NCI-H1417 (cell line): ENCODE results near the gene PAK1.
"Not testable (repeated sequence)": the region's sequence is repeated elsewhere in the genome, so short reads cannot be mapped to it uniquely, and the experiment has no call there.

Source experiments
- DNase-seq, 3 experiments: peaks; one replicate each; lab custom pipeline; 2025; lab: John Stamatoyannopoulos, UW

Gene PAK1

DNA sequence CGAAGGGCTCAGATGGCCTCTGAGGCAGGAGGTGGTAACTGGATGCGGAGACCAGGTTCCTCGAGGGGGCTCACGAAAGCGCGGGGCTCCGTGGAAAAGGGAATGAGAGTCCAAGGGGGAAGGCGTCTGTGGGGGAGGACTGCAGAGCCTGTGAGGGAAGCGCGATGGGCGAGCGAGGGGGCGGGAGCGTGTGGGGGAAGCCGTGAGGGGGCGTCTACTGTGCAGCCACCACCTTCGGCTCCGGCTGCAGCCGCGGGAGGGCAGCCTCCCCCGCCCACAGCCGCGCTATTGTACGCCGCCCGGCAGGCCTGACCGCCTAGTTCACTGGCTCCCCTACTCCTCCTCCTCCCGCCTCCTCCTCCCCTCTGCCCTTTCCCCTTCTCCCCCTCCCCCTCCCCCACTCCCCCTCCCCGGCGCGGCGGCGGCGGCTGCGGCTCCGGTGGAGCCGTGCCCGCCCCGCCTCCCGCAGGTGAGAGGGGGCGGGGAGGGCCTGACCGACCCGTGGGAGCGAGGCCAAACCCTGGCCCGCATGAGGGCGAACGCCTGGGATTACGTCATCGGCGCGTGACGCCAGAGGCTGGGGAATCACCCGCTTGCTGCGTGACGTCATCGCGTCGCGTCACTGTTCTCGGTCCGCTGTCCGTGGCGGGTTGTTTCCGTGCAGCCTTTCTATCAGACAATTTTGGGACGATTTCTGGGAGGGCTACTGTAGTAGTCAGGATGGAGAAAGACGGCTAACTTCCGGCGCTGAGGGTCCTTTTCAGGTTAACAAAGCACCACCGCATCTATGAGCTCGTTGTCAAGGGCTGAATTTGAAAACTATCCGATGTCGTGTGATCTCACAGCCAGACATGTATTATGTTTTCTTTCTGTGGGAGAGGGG lies at the start of gene PAK1:
Gene PAK1, minus strand, starts transcription at position 294 of the 883 bp plus-strand sequence. CDS start 81,574 bp downstream, outside the sequence.
- peak; percentile 90 to 96 (median 96) for DNase-seq

DNA sequence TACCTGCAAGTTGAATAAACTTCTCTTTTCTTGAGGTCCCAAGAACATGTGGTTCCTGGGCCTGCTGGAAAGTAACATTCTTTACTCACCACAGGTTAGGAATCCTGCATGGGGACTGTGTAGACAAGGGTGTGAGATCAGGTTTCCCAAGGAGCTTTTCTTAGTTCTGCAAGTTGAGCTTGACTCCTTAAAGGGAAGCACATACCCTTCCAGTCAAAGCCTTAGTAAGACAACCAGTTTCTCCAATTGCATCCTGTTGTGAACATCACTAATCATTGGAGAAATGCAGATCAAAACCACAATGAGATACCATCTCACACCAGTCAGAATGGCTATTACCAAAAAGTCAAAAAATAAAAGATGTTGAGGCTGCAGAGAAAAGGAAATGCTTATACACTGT lies 48.3 kb upstream of the PAK1 start:
- DNase-seq, result no peak

DNA sequence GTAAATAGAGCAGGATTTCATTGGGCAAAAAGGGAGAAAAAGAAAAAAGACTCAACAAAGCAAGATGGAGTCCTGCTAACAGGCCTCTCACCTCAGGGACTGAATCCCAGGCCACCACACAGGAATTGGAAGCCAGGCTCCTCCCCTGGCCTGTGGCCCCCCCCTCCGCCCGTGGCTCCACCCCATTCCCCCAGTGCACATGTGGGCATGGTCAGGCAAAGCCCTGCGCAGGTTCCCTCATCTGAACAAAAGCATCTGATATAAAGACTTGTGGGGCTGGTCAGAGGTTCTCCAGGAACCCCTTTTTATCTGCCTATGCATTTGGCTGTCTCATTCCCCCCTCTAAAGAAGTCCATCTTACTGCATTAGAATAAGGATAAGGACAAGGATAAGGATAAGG lies 46.0 kb upstream of the PAK1 start:
- no peak for DNase-seq

DNA sequence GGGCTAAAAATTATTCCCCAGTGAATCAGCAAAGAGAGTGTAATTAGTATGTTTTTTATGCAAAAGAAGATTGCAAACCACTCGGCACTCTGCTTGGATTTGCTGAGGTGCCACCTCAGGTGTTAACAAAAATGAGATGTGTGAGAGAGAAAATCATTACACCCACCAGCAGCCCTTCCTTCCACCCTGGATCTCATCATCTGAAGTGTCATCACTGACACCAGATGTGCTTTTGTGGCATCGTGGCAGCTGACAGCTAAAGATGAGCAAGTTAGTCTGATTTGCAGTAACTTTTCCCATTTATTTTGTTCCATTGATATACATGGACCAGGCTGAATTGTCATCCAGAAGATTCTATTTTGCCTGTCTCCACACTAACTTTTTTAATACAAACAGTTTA lies 44.6 kb upstream of the PAK1 start:
- DNase-seq, result no peak

DNA sequence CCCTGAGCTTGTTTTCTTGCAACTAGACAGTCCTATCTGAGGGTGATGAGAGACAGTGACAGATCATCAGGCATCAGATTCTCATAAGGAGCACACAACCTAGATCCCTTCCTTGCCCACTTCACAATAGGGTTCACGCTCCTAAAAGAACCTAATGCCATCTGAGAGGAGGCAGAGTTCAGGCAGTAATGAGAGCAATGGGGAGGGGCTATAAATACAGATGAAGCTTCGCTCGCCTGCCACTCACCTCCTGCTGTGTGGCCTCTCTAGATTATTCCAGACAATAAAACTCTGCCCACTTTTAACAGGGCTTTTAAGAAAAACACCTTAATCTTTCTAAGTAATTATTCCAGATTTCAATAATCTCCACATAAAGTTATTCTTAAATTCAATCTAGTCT lies 43.9 kb upstream of the PAK1 start:
- no peak for DNase-seq

DNA sequence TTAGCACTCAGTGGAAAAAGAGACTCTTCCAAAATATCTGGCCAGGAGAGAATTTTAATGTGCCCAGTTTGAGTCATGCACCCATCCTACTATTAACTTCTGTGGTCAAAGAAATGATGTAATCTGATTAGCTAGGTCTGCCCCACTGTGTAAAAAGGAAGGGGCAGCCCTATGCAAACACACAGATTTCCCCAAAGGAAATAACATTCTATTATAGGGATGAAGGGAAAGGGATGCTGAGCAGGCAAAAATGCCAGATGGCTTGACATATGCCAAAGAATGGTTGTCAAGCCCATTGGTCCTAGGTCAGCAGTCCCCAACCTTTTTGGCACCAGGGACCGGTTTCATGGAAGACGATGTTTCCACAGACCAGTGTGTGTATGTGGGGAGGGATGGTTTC lies 43.3 kb upstream of the PAK1 start:
- no peak for DNase-seq

DNA sequence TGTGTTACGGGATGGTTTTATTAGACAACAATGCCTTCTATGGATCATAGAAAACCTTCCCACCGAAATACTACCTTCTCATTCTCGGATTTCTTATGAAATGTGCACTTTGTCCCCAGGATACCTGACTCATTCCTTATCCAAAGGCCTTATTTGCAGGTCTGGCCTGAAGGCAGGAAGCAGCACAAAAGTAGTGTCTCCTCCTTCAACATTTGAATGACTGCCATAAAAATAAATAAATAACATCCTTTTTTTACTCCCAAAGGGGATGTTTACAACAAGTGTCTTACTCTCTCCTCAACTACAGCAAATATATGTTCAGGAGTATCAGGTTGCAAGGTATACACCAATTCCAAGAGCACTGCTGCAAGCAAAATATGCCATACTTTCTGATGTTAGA lies 41.6 kb upstream of the PAK1 start:
- peak in 1 of 3 experiments; percentile 21 for DNase-seq

DNA sequence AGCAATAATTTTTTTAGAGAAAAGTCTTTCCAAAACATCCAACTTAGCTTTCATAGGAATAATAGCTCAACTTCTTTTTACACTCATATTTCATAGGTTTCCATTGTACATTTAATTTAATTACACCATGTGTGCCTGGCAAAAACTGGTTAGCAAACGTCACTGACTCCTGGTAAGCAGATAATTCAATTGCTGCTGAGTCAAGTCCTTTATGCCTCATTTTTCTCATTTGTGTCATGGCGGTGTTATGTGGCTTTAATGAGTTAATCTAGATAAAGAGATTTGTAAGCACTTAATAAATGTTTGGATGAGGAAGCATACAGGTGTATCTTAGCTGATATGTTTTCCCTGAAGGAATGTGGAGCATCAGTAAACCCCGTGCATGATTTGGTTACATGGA lies 41.2 kb upstream of the PAK1 start:
- no peak for DNase-seq

DNA sequence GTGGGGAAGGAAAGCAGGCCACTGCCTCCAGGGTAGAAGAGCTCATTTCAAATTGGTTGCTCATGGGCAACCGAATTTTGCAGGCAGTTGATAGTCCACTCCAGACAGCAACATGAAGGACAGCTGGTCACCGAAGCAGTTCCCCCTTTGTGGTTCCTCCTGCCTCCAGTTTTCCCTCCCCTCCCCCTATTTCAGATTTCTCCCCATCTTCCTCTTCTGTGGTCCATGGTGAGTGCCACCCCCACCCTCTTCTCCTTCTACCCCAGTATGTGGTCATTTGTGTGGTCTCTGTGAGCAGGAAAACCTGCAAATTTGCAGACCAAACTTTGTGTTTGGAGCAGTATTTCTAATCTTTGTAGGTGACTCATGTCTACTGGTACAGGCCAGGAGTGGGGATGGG lies 38.2 kb upstream of the PAK1 start:
- no peak for DNase-seq

DNA sequence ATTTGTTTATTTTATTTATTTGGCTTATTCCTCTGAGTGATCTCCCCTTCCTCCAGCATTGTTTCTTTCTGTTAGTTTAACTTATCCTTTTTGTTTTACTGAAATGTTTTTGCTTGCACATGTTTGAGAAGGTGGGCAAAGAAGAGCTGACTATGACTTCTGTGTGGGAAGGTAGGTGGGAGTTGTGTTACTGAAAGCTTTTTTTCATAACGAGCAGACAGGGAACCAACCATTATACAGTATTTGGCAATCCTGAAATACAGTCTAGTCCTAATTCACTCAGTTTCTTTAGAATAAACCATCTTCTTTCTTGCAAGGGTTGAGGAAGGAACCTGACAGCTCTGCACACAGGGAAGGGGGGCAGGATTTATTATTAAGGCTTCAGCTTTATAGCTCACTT lies 37.0 kb upstream of the PAK1 start:
- DNase-seq, result no peak

DNA sequence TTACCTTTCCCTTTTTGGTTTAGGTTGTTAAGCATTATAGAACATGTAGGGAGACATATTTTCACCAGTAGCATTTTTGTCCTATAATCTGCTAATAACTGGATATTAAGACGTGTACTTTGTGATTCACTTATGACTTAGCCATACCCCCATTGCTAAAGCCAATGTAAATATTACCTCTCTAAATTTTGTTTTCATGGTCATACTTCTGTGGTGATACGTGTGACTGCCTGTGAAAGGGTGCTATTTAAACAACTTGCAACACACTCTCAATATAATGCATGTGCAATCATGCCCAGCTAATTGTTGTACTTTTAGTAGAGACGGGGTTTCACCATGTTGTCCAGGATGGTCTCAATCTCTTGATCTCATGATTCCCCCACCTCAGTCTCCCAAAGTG lies 36.2 kb upstream of the PAK1 start:
- peak in 1 of 3 experiments; percentile 9 for DNase-seq

DNA sequence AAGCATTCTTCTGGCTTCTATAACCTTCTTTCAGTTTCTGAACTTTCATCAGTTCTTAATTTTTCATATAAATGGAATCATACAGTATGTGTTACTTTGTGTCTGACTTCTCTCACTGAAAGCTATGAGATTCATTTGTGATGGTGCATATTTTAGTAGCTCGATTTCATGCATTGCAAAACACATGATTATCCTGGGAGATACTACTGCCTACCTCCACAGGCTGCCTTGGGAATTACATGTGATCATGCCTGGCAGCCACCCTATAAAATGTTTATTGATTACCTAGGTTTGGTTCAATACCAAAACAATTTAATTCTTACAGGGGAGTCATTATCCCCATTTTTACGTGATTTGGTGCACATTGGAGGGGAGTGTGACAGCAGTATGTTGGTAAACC lies 34.1 kb upstream of the PAK1 start:
- no peak for DNase-seq

DNA sequence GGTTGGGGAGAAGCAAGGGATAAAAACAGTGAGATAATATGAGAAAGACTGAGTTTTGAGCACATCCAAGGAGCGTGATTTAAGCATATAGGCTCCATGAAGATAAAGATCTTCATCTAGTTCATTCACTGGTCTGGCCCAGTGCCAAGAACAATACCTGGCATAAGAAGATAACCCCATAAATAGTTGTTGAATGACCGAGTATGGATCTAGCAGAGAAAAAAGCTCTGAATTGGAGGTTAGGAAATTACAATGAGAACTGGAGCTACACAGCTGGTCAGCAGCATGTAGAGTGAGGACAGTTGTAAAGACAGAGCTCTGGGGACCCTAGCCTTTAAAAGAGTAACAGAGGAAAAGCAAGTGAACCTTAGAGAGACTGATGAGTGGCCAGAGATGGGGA lies 33.0 kb upstream of the PAK1 start:
- DNase-seq, result peak in 2 of 3 experiments; percentile 19 to 50

DNA sequence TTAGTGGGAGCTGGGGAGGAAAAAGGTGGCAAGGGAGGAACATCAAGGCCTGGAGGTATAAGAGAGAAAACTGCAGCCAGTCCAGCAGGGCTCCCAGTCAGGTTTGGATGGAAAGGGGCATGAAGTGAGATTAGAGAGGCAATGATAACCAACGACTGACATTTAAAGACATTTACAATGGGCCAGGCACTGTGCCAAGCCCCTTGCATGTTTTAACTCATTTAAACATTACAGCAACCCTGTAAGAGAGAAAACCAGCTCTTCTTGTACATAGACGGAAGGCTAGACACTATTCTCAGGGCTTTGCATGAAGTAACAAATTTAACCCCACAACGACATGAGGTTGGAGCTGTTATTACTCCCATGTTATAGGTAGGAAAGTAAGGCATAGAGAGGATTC lies 32.1 kb upstream of the PAK1 start:
- no peak for DNase-seq

DNA sequence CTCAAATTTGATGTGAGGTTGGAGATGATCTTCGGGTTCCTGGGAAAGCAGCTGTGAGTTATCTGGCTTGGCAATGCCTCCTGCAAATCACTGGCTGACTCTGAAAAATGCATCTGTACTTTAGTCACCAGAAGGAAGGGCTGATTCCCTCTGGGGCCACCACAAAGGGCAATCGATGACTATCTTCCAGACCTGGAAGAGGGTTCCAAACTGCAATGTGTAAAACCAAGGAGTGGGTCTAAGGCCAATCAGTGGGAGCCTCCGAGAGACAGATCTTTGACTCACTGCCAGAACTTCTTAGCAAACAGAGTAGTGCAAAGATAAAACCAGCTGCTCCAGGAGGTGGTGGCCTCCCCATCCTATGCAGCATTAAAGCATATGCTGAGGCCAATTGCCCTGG lies 29.1 kb upstream of the PAK1 start:
- no peak for DNase-seq

DNA sequence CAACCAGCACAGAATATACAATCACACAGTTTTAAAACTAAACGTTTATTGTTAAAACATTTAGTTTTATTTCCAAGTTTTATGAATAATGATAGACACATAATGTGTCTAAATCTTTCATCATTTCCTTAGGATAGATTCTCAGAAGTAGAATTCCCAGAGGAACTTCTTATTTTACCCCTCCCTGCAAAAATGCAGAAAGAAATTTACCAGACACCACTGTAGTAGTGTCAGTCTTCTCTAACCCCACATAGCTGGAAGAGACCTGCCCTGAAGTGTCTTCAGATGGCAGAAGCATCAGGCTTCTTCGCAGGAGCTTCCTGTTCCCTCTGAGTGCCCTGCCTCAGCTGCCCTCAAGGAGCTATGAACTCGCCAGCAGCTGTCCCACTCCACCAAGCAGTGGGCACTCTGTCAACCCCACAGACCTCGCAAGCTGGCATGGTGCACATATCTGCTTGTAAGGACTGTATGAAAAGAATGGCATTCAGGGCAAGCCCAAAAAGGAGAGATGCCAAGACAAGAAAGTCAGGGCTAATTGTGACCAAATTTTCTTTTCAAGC lies 28.5 kb upstream of the PAK1 start:
- no peak for DNase-seq

DNA sequence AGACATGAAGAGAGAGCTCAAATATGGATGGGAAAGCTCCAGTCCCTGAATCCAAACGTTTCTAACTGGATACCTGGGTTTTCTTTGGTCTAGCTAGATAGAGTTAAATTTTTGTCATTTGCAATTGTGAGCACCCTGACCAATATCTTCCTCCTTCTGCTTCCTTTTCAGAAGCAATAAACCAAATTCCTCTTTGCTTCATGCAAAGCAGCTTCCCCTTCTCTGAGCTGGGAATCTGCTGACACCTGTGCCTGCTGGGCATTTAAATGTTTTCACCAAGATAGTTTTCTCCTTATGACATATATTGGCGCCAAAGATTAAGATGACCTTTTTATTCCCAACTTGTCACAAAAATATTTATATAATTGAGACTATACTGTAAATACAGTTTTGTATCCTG lies 27.9 kb upstream of the PAK1 start:
- no peak for DNase-seq

DNA sequence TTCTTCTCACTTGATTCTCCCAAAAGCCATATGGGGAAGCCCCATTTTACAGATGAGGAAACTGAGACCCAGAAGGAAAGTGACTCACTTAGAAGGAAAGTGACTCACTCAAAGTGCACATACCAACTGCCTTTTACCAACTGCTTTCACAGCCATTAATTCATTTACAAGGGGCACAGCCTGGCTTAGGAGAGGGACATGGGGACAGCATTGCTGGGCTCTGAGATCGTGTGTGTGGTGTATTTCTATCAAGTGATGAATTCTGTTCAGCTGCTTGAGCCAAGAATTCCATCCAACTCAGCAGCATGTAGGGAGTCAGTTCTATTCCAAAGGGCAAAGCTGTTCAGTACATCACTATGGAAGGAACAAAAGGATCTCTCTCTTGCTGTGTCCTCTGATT lies 23.5 kb upstream of the PAK1 start:
- DNase-seq, result no peak

DNA sequence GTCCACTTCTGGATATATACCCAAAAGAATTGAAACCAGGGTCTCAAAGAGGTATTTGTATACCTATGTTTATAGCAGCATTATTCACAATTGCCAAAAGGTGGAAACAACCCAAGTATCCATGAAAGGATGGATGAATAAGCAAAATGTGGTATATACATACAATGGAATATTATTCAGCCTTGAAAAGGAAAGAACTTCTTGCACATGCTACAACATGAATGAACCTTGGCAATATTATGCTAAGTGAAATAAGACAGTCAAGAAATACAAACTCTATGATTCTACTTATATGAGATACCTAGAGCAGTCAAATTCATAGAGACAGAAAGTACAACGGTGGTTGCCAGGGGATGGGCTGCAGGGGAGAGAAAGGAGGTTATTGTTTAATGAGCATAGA lies 21.6 kb upstream of the PAK1 start:
- no peak for DNase-seq

DNA sequence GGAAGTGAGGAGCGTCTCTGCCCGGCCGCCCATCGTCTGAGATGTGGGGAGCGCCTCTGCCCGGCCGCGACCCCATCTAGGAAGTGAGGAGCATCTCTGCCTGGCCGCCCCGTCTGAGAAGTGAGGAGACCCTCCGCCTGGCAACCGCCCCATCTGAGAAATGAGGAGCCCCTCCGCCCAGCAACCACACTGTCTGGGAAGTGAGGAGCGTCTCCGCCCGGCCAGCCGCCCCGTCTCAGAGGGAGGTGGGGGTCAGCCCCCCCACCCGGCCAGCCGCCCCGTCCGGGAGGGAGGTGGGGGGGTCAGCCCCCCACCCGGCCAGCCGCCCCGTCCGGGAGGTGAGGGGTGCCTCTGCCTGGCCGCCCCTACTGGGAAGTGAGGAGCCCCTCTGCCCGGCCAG lies 16.1 kb upstream of the PAK1 start:
- DNase-seq, result not testable (repeated sequence)

DNA sequence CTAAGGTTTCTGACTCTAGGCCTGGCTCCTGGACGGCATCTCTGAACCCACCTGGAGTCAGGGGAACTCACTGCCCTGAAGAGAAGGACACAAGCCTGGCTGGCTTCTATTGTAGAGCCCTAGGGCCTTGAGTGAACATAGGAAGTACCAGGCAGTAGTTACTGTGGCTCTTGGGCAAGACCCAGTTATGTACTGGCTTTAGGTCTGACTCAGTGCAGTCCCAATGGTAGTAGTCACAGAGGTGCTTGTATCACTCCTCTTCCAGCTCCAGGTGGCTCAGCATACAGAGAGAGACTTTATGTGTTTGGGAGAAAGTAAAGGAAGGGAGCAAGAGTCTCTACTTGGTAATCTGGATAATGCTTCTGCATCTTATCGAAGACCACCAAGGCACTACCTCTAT lies 13.9 kb upstream of the PAK1 start:
- no peak for DNase-seq

DNA sequence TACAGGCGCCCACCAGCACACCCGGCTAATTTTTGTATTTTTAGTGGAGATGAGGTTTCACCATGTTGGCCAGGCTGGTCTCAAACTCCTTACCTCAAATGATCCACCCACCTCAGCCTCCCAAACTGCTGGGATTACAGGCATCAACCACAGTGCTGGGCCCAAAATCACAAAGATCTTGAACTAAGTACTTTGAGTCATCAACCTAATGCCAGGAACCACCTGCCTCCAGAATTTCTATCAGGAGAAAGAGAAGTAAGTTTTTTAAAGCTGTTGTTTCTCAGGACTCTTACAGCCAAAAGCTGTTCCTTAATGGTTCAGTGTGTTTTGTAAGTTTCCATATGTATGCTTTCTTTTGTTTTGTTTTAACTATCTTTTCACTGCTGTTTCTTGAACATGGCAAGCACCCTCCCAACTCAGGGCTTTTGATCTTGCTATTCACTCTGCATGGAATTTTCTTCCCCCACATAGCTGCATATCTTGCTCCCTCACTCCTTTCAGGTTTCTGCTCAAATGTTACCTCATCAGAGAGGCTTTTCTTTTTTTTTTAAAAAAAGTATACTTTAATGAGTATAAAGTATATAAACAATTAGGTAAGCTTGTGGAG lies 6.0 kb upstream of the PAK1 start:
- no peak for DNase-seq

DNA sequence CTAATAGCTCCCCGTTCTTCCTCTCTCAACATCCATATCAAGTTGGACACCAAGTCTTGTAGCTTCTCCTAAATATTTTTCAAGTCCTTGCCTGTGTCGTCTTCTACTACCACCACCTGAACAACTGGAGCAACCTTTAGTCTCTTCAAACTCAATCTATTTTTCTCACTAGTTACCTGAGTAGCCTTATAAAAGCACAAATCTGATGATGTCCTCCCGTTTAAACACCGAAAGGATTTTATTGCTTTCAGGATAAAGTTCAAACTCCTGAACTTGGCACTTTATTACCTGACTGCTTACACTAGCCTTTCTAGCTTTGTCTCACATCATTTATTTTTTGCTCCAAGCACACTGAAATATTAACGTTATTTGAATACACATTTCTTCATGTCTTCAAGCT lies 1.3 kb upstream of the PAK1 start:
- DNase-seq, result no peak
